Fibroblast of lung (primary cell): Measurements from ENCODE around the gene C15orf40. TPM values are rescaled to one million over a fixed set of nuclear protein-coding genes. Genes with fewer than 3 reads are reported as not detected.

Experiments
- DNase-seq, 2 donors: peaks; one replicate each; pipeline versions ENCODE4 v3.0.0 to v3.0.0-alpha.2; 2010; ENCODE audit warnings: low read depth in 2 of 2
- H2AFZ ChIP-seq: 2 replicates; pipeline ENCODE4 v1.5.1; 2012; ENCODE audit warnings: low read length, control low read depth, inconsistent platforms
- H3K27ac ChIP-seq: 2 replicates; pipeline ENCODE4 v1.5.1; 2011; ENCODE audit warnings: low read length, control low read depth; ENCODE audit not compliant: insufficient read depth
- H3K27me3 ChIP-seq: 2 replicates; pipeline ENCODE4 v1.5.1; 2011; ENCODE audit warnings: mild to moderate bottlenecking, low read length; ENCODE audit not compliant: control insufficient read depth, insufficient read depth
- H3K36me3 ChIP-seq: 2 replicates; pipeline ENCODE4 v1.5.1; 2011; ENCODE audit warnings: low read length; ENCODE audit not compliant: control insufficient read depth, insufficient read depth
- H3K4me1 ChIP-seq: 2 replicates; pipeline ENCODE4 v1.5.1; 2011; ENCODE audit warnings: low read length; ENCODE audit not compliant: control insufficient read depth, insufficient read depth; ENCODE audit errors: extremely low read depth
- H3K4me2 ChIP-seq: 2 replicates; pipeline ENCODE4 v1.5.1; 2011; ENCODE audit warnings: low read length, control low read depth; ENCODE audit not compliant: insufficient read depth; ENCODE audit errors: extremely low read depth
- H3K4me3 ChIP-seq, 4 experiments: fragments of 200-600 bp in 1 of 4; sonication (generic) in 1 of 4; replicated peaks in 1 of 4; 2 replicates each; pipeline ENCODE4 v1.5.1; 2011 to 2016; ENCODE audit warnings: low read length in 4 of 4, low read depth in 3 of 4, mild to moderate bottlenecking in 3 of 4, control low read depth in 2 of 4, inconsistent platforms in 1 of 4, mixed read lengths in 1 of 4; ENCODE audit not compliant: insufficient read depth in 1 of 4; ENCODE audit errors: control extremely low read depth in 1 of 4
- H3K79me2 ChIP-seq: 2 replicates; pipeline ENCODE4 v1.5.1; 2012; ENCODE audit warnings: mild to moderate bottlenecking, low read length, inconsistent platforms; ENCODE audit not compliant: control insufficient read depth, insufficient read depth
- H3K9ac ChIP-seq: 2 replicates; pipeline ENCODE4 v1.5.1; 2011; ENCODE audit warnings: mild to moderate bottlenecking, low read length, control low read depth; ENCODE audit not compliant: insufficient read depth
- H3K9me3 ChIP-seq: 2 replicates; pipeline ENCODE4 v1.5.1; 2012; ENCODE audit warnings: low read depth, low read length; ENCODE audit not compliant: control insufficient read depth, insufficient read depth
- H4K20me1 ChIP-seq: 2 replicates; pipeline ENCODE4 v1.5.1; 2011; ENCODE audit warnings: low read length; ENCODE audit not compliant: control insufficient read depth, insufficient read depth; ENCODE audit errors: extremely low read depth
- CTCF ChIP-seq, 2 donors: IDR thresholded peaks in 1 of 2; conservative IDR thresholded peaks in 1 of 2; 1 replicate in 1 of 2; 2 replicates in 1 of 2; pipeline ENCODE4 v1.5.1; 2011 to 2012; ENCODE audit warnings: low read length in 2 of 2, control low read depth in 1 of 2, inconsistent platforms in 1 of 2, low read depth in 1 of 2, mild to moderate bottlenecking in 1 of 2
- EZH2 ChIP-seq: IDR thresholded peaks from 2 replicates; pipeline ENCODE4 v1.5.1; 2012; ENCODE audit warnings: low read length, control low read depth, mild to moderate bottlenecking; ENCODE audit errors: missing control alignments
- polyA plus RNA-seq, 2 donors: library from polyadenylated mRNA; depleted of rRNA in 1 of 2; stranded (reverse) in 1 of 2; unstranded in 1 of 2; fragments of >200 nt; gene quantifications; 2 replicates each; pipeline ENCODE4 v1.2.1, GENCODE V29; 2011 to 2012; ENCODE audit warnings: missing spikeins in 1 of 2
- total RNA-seq: library from RNA; depleted of rRNA; stranded (reverse); fragments of >200 nt; gene quantifications from 2 replicates; pipeline ENCODE4 v1.2.1, GENCODE V29; 2014

Gene C15orf40
- total and polyA plus RNA-seq, 2 donors (not counting 1 experiment from before 2014, with no cell fraction given), result 12.6 to 20.7 TPM

DNA sequence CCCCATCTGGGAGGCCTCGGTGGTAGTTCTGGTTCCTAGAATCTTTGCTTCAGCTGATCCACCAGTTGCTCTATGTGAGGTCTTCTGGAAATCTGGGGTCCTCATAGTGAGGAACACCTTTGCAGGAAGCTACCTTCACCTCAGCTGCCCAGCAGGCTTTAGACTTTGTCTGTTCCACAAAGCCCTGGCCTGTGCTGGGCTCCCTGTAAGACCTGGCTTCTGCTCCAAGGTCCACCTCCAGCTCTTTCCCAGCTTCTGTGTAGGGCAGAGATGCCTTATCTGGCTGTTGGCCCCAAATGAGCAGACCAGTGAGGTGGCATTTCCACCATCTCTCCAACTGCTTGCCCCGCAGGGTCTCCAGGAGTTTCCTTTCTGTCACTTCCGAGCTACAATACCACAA, 50.7 kb downstream of the C15orf40 start:
- Histone ChIP-seq H3K27me3 (no peaks in the 10 kb centered on the region), H3K9ac (no peak overlapping the region), H3K4me1 (no peaks in the 10 kb centered on the region), H3K79me2 (no peaks in the 10 kb centered on the region), H3K4me3 (no peak overlapping the region), H2AFZ (no peak overlapping the region), H3K36me3 (no peaks in the 10 kb centered on the region), H3K4me2 (no peak overlapping the region), H3K27ac (no peak overlapping the region), H4K20me1 (no peaks in the 10 kb centered on the region), H3K9me3 (no peaks in the 10 kb centered on the region)
- DNase-seq, result no peak
- no peak for TF ChIP-seq EZH2
- no peak for TF ChIP-seq CTCF (conservative IDR thresholded peaks at IDR 0.05 in 1 of 2, IDR thresholded peaks at IDR 0.05 in 1 of 2; ENCODE audit: low read depth in 1 of 2, low read length in 2 of 2)

- no peak overlapping the region for H3K9ac ChIP-seq
- H3K36me3 ChIP-seq, result no peaks in the 10 kb centered on the region
- no peaks in the 10 kb centered on the region for H4K20me1 ChIP-seq
- H3K9me3 ChIP-seq, result no peaks in the 10 kb centered on the region
- no peaks in the 10 kb centered on the region for H3K79me2 ChIP-seq
- no peaks in the 10 kb centered on the region for H3K27me3 ChIP-seq
- H3K27ac ChIP-seq, result no peak overlapping the region
- H3K4me1 ChIP-seq, result no peaks in the 10 kb centered on the region
- H3K4me3 ChIP-seq, result no peak overlapping the region
- TF ChIP-seq EZH2, result no peak
- H3K4me2 ChIP-seq, result no peak overlapping the region
- no peak for DNase-seq
- H2AFZ ChIP-seq, result no peak overlapping the region
These were observed 52.0 kb downstream of the C15orf40 start for GRCh38 chr15:82959423-82959822.

- Histone ChIP-seq H3K79me2 (no peaks in the 10 kb centered on the region), H3K4me2 (no peak overlapping the region), H2AFZ (no peak overlapping the region), H3K4me1 (no peaks in the 10 kb centered on the region), H3K36me3 (no peaks in the 10 kb centered on the region), H3K27me3 (no peaks in the 10 kb centered on the region), H3K27ac (no peak overlapping the region), H3K9ac (no peak overlapping the region), H3K4me3 (no peak overlapping the region), H3K9me3 (no peaks in the 10 kb centered on the region), H4K20me1 (no peaks in the 10 kb centered on the region)
- TF ChIP-seq EZH2, result no peak
- TF ChIP-seq CTCF (conservative IDR thresholded peaks at IDR 0.05 in 1 of 2, IDR thresholded peaks at IDR 0.05 in 1 of 2; ENCODE audit: low read depth in 1 of 2, low read length in 2 of 2), result no peak
- DNase-seq, result no peak
These were observed 52.8 kb downstream of the C15orf40 start for GRCh38 chr15:82958638-82959037.
